Measurements from ENCODE around the gene COL4A2.

The COL4A2 gene

DNA sequence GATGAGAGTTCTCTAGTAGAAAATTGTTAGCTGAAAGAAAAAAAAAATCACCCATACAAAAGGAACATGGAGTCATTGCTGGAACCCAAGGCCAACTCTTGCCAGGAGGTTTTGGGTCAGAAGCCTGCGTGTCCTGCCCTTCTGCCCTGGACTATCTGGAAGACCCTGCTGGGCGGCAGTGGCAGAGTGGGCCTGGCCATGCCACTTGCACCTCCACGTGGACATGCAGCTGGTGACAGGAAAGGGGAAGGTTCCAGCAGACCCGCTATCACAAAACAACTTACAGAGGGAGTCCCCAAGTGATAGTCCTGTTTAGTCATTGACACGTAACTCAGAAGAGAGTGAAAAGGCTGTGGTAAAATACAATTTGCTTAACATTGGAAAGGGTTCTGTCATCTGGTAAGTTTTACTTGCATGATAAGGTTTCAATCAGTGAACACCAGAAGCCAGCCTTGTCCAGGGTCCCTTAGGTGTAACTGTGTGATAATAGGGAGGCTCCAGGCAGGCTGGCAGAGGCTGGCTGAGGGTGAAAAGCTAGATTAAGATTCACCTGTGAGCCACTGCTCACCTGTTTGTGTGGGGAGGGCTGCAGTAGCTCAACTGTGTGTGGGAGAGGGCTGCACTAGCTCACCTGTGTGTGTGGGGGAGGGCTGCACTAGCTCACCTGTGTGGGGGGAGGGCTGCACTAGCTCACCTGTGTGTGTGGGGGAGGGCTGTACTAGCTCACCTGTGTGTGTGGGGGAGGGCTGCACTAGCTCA, 47.8 kb downstream of the COL4A2 start:
- H3K36me3 ChIP-seq (replicated peaks), result peaks cover 59% of the 10 kb centered on the region
- peak overlapping the region; percentile 4 for H3K27ac ChIP-seq
- TF ChIP-seq, protein P1, sequence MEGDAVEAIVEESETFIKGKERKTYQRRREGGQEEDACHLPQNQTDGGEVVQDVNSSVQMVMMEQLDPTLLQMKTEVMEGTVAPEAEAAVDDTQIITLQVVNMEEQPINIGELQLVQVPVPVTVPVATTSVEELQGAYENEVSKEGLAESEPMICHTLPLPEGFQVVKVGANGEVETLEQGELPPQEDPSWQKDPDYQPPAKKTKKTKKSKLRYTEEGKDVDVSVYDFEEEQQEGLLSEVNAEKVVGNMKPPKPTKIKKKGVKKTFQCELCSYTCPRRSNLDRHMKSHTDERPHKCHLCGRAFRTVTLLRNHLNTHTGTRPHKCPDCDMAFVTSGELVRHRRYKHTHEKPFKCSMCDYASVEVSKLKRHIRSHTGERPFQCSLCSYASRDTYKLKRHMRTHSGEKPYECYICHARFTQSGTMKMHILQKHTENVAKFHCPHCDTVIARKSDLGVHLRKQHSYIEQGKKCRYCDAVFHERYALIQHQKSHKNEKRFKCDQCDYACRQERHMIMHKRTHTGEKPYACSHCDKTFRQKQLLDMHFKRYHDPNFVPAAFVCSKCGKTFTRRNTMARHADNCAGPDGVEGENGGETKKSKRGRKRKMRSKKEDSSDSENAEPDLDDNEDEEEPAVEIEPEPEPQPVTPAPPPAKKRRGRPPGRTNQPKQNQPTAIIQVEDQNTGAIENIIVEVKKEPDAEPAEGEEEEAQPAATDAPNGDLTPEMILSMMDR (IDR thresholded peaks at IDR 0.05; ENCODE audit: low read depth, low read length, missing control alignments), result no peak
- in situ Hi-C loops (cut with HindIII; ENCODE audit: low pct_ligation_motif_present, low sequenced_read_pairs), result no loop called here
- H3K4me3 ChIP-seq (ENCODE audit: low read depth, low read length), result no peak overlapping the region
- no peaks in the 10 kb centered on the region for H3K27me3 ChIP-seq (replicated peaks)
- no peak for DNase-seq

- TF ChIP-seq, protein P1 (IDR thresholded peaks at IDR 0.05; ENCODE audit: low read depth, low read length, missing control alignments), result no peak
- no peak for DNase-seq
Observed at GRCh38 chr13:110356362-110356761, 49.3 kb downstream of the COL4A2 start.

GRCh38 chr13:110358381-110358780, 51.3 kb downstream of the COL4A2 start:
- DNase-seq, result no peak
- peak overlapping the region; percentile 100 for H3K27ac ChIP-seq
- no peaks in the 10 kb centered on the region for H3K27me3 ChIP-seq (replicated peaks)
- H3K36me3 ChIP-seq (replicated peaks), result peaks cover 67% of the 10 kb centered on the region
- in situ Hi-C loops (cut with HindIII; ENCODE audit: low pct_ligation_motif_present, low sequenced_read_pairs), result no loop called here
- no peak overlapping the region for H3K4me3 ChIP-seq (ENCODE audit: low read depth, low read length)
- TF ChIP-seq, protein P1 (IDR thresholded peaks at IDR 0.05; ENCODE audit: low read depth, low read length, missing control alignments), result no peak

More at GRCh38 chr13:110356362-110356761, 49.3 kb downstream of the COL4A2 start:
- in situ Hi-C loops (cut with HindIII; ENCODE audit: low pct_ligation_motif_present, low sequenced_read_pairs), result no loop called here
- Histone ChIP-seq H3K27ac (no peak overlapping the region), H3K4me3 (ENCODE audit: low read depth, low read length) (no peak overlapping the region), H3K27me3 (replicated peaks) (no peaks in the 10 kb centered on the region), H3K36me3 (replicated peaks) (peaks cover 61% of the 10 kb centered on the region)

GRCh38 chr13:110359840-110360301, 52.8 kb downstream of the COL4A2 start:
- Histone ChIP-seq H3K36me3 (replicated peaks) (peaks cover 66% of the 10 kb centered on the region), H3K27ac (peak overlapping the region; percentile 100), H3K27me3 (replicated peaks) (no peaks in the 10 kb centered on the region), H3K4me3 (ENCODE audit: low read depth, low read length) (no peak overlapping the region)
- TF ChIP-seq, protein P1 (IDR thresholded peaks at IDR 0.05; ENCODE audit: low read depth, low read length, missing control alignments), result no peak
- peak; percentile 97 for DNase-seq
- in situ Hi-C loops (cut with HindIII; ENCODE audit: low pct_ligation_motif_present, low sequenced_read_pairs), result no loop called here

GRCh38 chr13:110360598-110360997, 53.5 kb downstream of the COL4A2 start:
- TF ChIP-seq, protein P1 (IDR thresholded peaks at IDR 0.05; ENCODE audit: low read depth, low read length, missing control alignments), result no peak
- Histone ChIP-seq H3K36me3 (replicated peaks) (peaks cover 72% of the 10 kb centered on the region), H3K27me3 (replicated peaks) (no peaks in the 10 kb centered on the region), H3K4me3 (ENCODE audit: low read depth, low read length) (no peak overlapping the region), H3K27ac (peak overlapping the region; percentile 100)
- in situ Hi-C loops (cut with HindIII; ENCODE audit: low pct_ligation_motif_present, low sequenced_read_pairs), result no loop called here
- DNase-seq, result no peak
